NOMO-1 (cell line): ENCODE results near the gene CATSPERZ.
"Not testable (repeated sequence)": the region's sequence is repeated elsewhere in the genome, so short reads cannot be mapped to it uniquely, and the experiment has no call there.

Experiments used
- DNase-seq, 2 experiments: peaks; one replicate each; lab custom pipeline; 2025; ENCODE audit not compliant: unreplicated experiment in 2 of 2; lab: John Stamatoyannopoulos, UW

The CATSPERZ gene

GRCh38 chr11:64297699-64298358, 2.3 kb upstream of the CATSPERZ start:
- DNase-seq = no peak

- no peak for DNase-seq
Measured at GRCh38 chr11:64298966-64299846, 952 bp upstream of the CATSPERZ start.

GRCh38 chr11:64303109-64304031, 3.2 kb downstream of the CATSPERZ start:
- no peak for DNase-seq

GRCh38 chr11:64304032-64304315, 3.8 kb downstream of the CATSPERZ start:
- DNase-seq = no peak

- peak; percentile 86 to 94 for DNase-seq
Measured at GRCh38 chr11:64304316-64305072, 4.3 kb downstream of the CATSPERZ start.

- peak; percentile 98 to 99 for DNase-seq
Measured at GRCh38 chr11:64305075-64305690, 5.0 kb downstream of the CATSPERZ start, which contains the start of gene ESRRA. ESRRA (plus strand) TSS chr11:64305524; CDS start chr11:64307180, 1,656 bp downstream.

- peak; percentile 67 for DNase-seq
Measured at GRCh38 chr11:64305691-64306562, 5.8 kb downstream of the CATSPERZ start.

- DNase-seq = no peak
Measured at GRCh38 chr11:64306563-64306875, 6.4 kb downstream of the CATSPERZ start.

- DNase-seq = no peak
Measured at GRCh38 chr11:64306876-64307622, 6.9 kb downstream of the CATSPERZ start.

GRCh38 chr11:64307795-64308194, 7.6 kb downstream of the CATSPERZ start:
- not testable (repeated sequence) for DNase-seq

GRCh38 chr11:64312947-64313346, 12.8 kb downstream of the CATSPERZ start:
- no peak for DNase-seq

- DNase-seq = no peak
Measured at GRCh38 chr11:64313491-64314145, 13.5 kb downstream of the CATSPERZ start.

- DNase-seq = no peak
Measured at GRCh38 chr11:64314146-64314804, 14.1 kb downstream of the CATSPERZ start.

GRCh38 chr11:64314805-64315561, 14.8 kb downstream of the CATSPERZ start:
- DNase-seq = no peak

- DNase-seq = not testable (repeated sequence)
Measured at GRCh38 chr11:64315667-64316526, 15.7 kb downstream of the CATSPERZ start.
